Testis (tissue), 3 donors: ENCODE results near the gene TMEM74B. TPM values are rescaled to one million over a fixed set of nuclear protein-coding genes. Genes with fewer than 3 reads are reported as not detected.

Source experiments
- DNase-seq: peaks from one replicate; pipeline ENCODE4 v3.0.0-alpha.2; 2019
- H3K27ac ChIP-seq, 2 donors: fragments of 200-600 bp; sonication (generic); one replicate each; pipeline ENCODE4 v1.5.1; 2019
- H3K27me3 ChIP-seq: fragments of 200-600 bp; sonication (generic); one replicate; pipeline ENCODE4 v1.5.1; 2019
- H3K36me3 ChIP-seq: fragments of 200-600 bp; sonication (generic); one replicate; pipeline ENCODE4 v1.5.1; 2017; ENCODE audit warnings: low read depth; ENCODE audit errors: missing control alignments
- H3K4me1 ChIP-seq: fragments of 200-600 bp; sonication (generic); one replicate; pipeline ENCODE4 v1.5.1; 2019
- H3K4me3 ChIP-seq, 2 donors: fragments of 200-600 bp; sonication (generic); one replicate each; pipeline ENCODE4 v1.5.1; 2017 to 2019
- H3K9me3 ChIP-seq: fragments of 200-600 bp; sonication (generic); one replicate; pipeline ENCODE4 v1.5.1; 2017
- POLR2A ChIP-seq: fragments of 450-650 bp; IDR thresholded peaks from one replicate; pipeline ENCODE4 v1.6.1; 2017; ENCODE audit warnings: antibody characterized with exemption, mild to moderate bottlenecking, moderate library complexity
- WGBS, 2 donors: methylation state at CpG; one replicate each; pipeline ENCODE4 v1.1.5; 2018; 5-methylcytosine and 5-hydroxymethylcytosine counted together
- intact Hi-C: fragments of 100-400 bp; cut with DNase I; formaldehyde crosslinking; loops from one replicate; pipeline ENCODE4 v1.15.1; 2023; ENCODE audit warnings: low total_unique reads
- polyA plus RNA-seq: library from polyadenylated mRNA; stranded (reverse); fragments of 350-450 nt; fragmentation: Illumina TruSeq; extraction: RNeasy Lipid Tissue Mini Kit (QIAGEN cat#74804); gene quantifications from one replicate; pipeline ENCODE4 v1.2.3, GENCODE V29; 2014; ENCODE audit warnings: low read depth, low replicate concordance; ENCODE audit not compliant: insufficient read depth
- total RNA-seq, 2 donors: library from RNA; depleted of rRNA; stranded (reverse); fragments of >200 nt; gene quantifications; one replicate each; pipeline ENCODE4 v1.2.3, GENCODE V29; 2016
- TF ChIP-seq, protein P1 (sequence below), 3 experiments: fragments of 450-650 bp in 2 of 3; fragments of 200-600 bp in 1 of 3; sonication (generic) in 1 of 3; IDR thresholded peaks; one replicate each; pipeline ENCODE4 v1.5.1; 2016 to 2019; ENCODE audit warnings: antibody characterized with exemption in 3 of 3, mild to moderate bottlenecking in 2 of 3, moderate library complexity in 1 of 3

The TMEM74B gene
- total and polyA plus RNA-seq, 3 donors from 2014 or later = 3.9 to 6.7 (median 4.8) TPM

DNA sequence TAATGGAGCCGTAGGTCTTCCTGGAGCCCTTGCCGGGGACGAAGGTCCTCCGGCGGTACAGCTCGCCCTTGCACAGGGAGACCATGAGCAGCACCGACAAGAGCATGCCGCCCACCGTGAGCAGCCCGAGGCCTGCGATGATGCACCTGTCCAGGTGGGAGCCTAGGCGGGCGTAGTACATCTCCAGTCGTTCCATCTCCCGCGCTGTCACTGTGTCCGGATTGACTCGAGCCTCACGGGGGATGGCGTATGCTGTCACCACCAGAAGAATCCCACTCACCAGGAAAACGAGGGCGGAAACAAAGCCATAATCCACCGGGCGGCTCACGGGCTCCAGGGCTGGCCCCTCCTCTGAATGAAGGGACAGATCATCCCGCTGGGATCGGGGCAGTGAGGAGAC is 3.8 kb downstream of the TMEM74B start:
- no peaks in the 10 kb centered on the region for H3K27me3 ChIP-seq
- TF ChIP-seq POLR2A = no peak
- no peaks in the 10 kb centered on the region for H3K36me3 ChIP-seq
- H3K4me1 ChIP-seq = no peaks in the 10 kb centered on the region
- H3K27ac ChIP-seq = no peak overlapping the region
- WGBS, 2 donors = 95 to 96% methylated on average over 12 to 21 of the region's 27 CpGs
- DNase-seq = no peak
- no peak overlapping the region for H3K4me3 ChIP-seq
- no peaks in the 10 kb centered on the region for H3K9me3 ChIP-seq
- intact Hi-C loops = no loop called here

DNA sequence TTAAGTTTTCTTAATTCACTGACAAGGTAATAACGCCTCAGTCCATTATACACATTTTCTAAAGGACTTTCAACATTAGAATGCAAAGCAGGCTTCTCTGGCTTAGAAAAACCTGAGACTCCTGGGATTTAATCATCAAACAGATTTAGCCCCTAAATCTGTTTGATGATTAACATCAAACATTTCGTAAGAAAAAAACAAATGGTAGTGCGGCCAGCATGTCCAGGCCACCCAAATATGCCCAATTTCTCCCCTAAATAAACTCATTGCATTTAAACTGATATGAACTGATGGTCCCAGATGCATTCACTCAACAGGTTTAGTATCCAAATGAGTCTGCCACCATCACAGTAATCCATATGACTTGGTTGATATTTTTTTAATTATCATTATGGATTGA is 6.2 kb downstream of the TMEM74B start:
- H3K9me3 ChIP-seq = no peaks in the 10 kb centered on the region
- no peaks in the 10 kb centered on the region for H3K27me3 ChIP-seq
- 94 to 95% methylated on average over 3 of the region's 3 CpGs for WGBS, 2 donors
- H3K4me3 ChIP-seq = no peak overlapping the region
- no peak for TF ChIP-seq POLR2A
- TF ChIP-seq, protein P1, sequence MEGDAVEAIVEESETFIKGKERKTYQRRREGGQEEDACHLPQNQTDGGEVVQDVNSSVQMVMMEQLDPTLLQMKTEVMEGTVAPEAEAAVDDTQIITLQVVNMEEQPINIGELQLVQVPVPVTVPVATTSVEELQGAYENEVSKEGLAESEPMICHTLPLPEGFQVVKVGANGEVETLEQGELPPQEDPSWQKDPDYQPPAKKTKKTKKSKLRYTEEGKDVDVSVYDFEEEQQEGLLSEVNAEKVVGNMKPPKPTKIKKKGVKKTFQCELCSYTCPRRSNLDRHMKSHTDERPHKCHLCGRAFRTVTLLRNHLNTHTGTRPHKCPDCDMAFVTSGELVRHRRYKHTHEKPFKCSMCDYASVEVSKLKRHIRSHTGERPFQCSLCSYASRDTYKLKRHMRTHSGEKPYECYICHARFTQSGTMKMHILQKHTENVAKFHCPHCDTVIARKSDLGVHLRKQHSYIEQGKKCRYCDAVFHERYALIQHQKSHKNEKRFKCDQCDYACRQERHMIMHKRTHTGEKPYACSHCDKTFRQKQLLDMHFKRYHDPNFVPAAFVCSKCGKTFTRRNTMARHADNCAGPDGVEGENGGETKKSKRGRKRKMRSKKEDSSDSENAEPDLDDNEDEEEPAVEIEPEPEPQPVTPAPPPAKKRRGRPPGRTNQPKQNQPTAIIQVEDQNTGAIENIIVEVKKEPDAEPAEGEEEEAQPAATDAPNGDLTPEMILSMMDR (IDR thresholded peaks at IDR 0.05) = no peak
- H3K27ac ChIP-seq = no peak overlapping the region
- no peaks in the 10 kb centered on the region for H3K4me1 ChIP-seq
- intact Hi-C loops = no loop called here
- no peak for DNase-seq
- no peaks in the 10 kb centered on the region for H3K36me3 ChIP-seq

DNA sequence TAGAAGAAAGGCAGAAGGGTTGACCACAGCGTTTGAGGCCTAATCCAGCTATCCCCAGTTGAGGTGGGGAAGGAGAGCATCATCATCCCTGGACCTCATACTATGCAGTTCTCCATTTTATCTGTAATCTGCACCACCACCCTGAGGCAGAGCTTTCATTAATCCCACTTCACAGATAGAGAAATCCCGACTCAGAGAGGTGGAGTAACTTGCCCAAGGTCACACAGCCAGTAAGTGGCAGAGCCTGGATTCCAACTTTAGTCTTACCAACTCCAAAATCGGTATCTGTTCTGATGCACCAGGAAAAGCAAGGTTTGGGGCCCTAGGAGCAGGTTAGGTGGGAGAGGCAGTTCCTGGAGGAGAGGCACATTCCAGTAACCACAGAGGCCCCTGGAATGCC is 6.7 kb downstream of the TMEM74B start:
- no peaks in the 10 kb centered on the region for H3K36me3 ChIP-seq
- no peaks in the 10 kb centered on the region for H3K27me3 ChIP-seq
- DNase-seq = no peak
- no peaks in the 10 kb centered on the region for H3K4me1 ChIP-seq
- no peak overlapping the region for H3K4me3 ChIP-seq
- no peaks in the 10 kb centered on the region for H3K9me3 ChIP-seq
- intact Hi-C loops = no loop called here
- TF ChIP-seq, protein P1 (IDR thresholded peaks at IDR 0.05) = no peak
- 81 to 87% methylated on average over 3 of the region's 3 CpGs for WGBS, 2 donors
- H3K27ac ChIP-seq = no peak overlapping the region

DNA sequence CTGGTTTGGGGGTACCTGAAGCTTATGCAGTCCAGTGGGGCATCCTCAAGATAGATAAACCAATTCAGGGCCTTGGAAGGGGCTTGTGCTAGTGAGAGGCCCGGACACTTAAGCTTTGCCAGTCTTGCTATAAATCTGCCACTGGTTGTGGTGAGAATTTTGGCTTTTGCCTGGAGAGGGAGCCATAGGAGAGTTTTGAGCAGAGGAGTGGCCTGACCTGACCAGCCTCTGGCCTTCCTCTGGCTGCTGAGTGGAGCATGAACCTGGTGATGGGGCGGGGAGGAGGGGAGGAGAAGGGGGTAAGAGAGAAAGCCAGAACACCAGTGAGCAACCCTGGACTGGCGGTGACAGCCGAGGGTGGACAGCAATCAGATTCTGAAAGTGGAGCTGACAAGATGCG is 7.1 kb downstream of the TMEM74B start:
- no peak for DNase-seq
- intact Hi-C loops = no loop called here
- Histone ChIP-seq H3K36me3 (no peaks in the 10 kb centered on the region), H3K27ac (no peak overlapping the region), H3K9me3 (no peaks in the 10 kb centered on the region), H3K4me1 (no peaks in the 10 kb centered on the region), H3K27me3 (no peaks in the 10 kb centered on the region), H3K4me3 (no peak overlapping the region)
- WGBS, 2 donors = 88% methylated on average over 5 of the region's 5 CpGs
- no peak for TF ChIP-seq POLR2A
- TF ChIP-seq, protein P1 (IDR thresholded peaks at IDR 0.05) = no peak

DNA sequence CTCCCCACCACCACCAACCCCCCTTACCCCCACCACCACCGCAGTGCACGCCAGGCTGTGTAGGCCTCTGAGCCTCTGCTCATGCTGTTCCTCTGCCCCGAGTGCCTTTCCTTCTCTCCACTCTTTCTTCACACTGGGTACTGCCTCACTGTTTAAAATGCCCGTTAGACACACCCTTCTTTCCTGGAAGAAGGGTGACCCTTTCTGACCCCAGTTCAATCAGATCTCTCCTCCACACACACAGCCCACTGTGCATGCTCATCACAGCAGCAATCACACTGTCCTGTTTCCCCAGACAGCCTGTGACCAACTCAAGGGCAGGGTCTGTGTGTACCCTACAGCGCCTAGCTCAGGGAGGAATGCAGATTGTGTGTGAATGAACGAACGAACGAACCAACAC is 10.0 kb downstream of the TMEM74B start:
- no peaks in the 10 kb centered on the region for H3K27me3 ChIP-seq
- intact Hi-C loops = no loop called here
- H3K4me3 ChIP-seq = no peak overlapping the region
- no peak for DNase-seq
- H3K36me3 ChIP-seq = no peaks in the 10 kb centered on the region
- no peak overlapping the region for H3K27ac ChIP-seq
- H3K4me1 ChIP-seq = no peaks in the 10 kb centered on the region
- no peak for TF ChIP-seq POLR2A
- TF ChIP-seq, protein P1 (IDR thresholded peaks at IDR 0.05) = no peak
- no peaks in the 10 kb centered on the region for H3K9me3 ChIP-seq
- 84 to 90% methylated on average over 8 of the region's 8 CpGs for WGBS, 2 donors
